GM13977 (cell line): ENCODE measurements around the gene IRF5.

Experiments used
- DNase-seq: peaks from one replicate; pipeline ENCODE4 v3.0.0; 2012; ENCODE audit warnings: low spot score
- in situ Hi-C: fragments of 300-500 bp; cut with MboI; formaldehyde crosslinking; loops from one replicate; pipeline ENCODE4 v1.12.0; 2022; ENCODE audit warnings: low sequenced_read_pairs, low pct_unique_long_range_greater_than_20kb, mixed read lengths, inconsistent platforms; ENCODE audit not compliant: unreplicated experiment
- TF ChIP-seq, protein P1 (sequence below): IDR thresholded peaks from 2 replicates; pipeline ENCODE4 v1.5.1; 2012; ENCODE audit warnings: mild to moderate bottlenecking, control low read depth; ENCODE audit not compliant: insufficient read depth; ENCODE audit errors: extremely low read depth, missing control alignments

IRF5 gene

DNA sequence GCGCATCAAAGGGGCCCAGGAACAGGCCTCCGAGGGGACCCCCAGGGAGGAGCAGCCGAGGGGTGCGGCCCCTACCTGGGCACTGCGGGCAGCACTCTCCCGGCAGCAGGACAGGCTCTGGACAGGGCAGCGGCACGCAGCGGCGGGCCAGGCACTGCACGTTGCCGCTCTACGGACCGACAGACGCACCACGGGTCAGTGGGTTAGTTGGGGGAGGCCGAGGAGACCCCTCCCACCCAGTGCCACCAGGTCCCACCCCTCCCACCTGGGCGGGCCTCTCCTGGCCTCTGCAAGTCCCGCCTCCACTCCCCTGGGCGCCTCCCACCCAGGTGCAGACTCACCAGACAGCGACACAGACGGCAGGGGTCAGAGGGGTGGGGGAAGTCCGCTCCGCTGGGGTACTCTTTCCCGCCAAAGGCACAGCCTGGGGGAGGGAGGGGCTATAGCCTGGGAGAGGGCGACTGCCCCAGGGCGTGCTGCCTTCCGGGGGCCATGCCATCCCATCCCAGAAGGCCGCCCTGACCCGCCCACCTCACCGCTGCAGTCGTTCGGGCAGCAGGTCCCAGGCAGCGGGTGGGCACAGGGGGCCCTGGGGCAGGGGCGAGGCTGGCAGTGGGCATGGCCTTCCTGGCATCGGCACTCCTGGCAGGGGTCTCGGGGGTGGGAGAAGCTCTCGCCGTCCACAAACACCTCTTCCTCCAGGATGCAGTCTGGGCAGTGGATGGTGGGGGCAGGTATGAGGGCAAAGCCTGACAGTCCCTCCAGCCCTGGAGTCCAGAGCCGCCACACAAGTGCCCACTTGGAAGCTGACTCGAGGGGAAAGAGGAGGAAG is 46.4 kb upstream of the IRF5 start:
- no peak for DNase-seq
- in situ Hi-C loops: no loop called here
- TF ChIP-seq, protein P1, sequence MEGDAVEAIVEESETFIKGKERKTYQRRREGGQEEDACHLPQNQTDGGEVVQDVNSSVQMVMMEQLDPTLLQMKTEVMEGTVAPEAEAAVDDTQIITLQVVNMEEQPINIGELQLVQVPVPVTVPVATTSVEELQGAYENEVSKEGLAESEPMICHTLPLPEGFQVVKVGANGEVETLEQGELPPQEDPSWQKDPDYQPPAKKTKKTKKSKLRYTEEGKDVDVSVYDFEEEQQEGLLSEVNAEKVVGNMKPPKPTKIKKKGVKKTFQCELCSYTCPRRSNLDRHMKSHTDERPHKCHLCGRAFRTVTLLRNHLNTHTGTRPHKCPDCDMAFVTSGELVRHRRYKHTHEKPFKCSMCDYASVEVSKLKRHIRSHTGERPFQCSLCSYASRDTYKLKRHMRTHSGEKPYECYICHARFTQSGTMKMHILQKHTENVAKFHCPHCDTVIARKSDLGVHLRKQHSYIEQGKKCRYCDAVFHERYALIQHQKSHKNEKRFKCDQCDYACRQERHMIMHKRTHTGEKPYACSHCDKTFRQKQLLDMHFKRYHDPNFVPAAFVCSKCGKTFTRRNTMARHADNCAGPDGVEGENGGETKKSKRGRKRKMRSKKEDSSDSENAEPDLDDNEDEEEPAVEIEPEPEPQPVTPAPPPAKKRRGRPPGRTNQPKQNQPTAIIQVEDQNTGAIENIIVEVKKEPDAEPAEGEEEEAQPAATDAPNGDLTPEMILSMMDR: no peak

DNA sequence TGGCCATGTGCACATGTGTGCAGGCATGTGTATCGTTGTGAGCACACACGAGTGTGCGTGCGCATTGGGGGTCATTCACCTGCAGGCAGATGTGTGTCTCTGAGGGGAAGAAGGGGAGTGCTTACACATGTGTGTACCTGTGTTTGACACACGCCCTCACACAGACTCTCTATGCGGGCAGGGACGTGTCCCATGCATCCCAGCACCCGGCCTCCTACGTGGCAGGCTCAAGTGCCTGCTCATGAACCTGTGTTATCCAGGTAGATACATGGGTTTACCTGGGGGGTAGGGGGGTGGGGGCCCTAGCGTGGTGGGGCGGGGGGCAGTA is 45.8 kb upstream of the IRF5 start:
- TF ChIP-seq, protein P1: no peak
- DNase-seq: no peak
- in situ Hi-C loops: no loop called here

DNA sequence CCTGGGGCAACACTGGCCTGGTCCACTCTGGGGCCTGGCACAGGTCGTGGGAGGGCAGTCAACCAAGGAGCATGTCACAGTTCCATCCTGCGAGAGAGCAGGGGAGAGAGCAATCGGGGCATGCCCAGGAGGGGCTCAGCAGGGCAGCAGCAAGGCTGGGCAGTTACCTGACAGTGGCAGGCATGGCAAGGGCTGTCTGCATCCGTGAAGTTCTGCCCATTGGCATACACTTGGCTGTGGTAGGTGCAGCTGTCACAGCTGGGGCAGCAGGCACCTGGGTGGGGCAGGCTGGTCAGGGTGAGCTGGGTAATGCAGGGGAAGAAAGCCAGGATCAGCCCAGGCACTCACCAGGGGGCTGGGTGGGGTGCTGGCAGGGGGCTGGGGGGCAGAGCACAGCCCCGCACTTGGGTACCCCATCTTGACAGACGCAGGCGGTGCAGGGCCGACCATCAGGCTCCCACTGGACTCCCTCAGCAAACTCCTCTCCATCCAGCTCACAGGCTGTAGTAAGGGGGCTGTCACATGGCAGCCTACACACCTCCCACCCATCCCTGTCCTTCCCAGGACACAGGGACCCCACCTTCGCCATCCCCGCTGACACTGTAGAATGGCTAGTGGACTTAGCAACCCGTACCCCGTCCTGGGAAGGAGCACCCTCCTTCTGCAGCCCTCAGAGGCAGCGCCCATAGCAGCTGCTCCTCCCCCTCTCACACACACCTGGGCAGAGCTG is 45.0 kb upstream of the IRF5 start:
- TF ChIP-seq, protein P1: no peak
- in situ Hi-C loops: no loop called here

DNA sequence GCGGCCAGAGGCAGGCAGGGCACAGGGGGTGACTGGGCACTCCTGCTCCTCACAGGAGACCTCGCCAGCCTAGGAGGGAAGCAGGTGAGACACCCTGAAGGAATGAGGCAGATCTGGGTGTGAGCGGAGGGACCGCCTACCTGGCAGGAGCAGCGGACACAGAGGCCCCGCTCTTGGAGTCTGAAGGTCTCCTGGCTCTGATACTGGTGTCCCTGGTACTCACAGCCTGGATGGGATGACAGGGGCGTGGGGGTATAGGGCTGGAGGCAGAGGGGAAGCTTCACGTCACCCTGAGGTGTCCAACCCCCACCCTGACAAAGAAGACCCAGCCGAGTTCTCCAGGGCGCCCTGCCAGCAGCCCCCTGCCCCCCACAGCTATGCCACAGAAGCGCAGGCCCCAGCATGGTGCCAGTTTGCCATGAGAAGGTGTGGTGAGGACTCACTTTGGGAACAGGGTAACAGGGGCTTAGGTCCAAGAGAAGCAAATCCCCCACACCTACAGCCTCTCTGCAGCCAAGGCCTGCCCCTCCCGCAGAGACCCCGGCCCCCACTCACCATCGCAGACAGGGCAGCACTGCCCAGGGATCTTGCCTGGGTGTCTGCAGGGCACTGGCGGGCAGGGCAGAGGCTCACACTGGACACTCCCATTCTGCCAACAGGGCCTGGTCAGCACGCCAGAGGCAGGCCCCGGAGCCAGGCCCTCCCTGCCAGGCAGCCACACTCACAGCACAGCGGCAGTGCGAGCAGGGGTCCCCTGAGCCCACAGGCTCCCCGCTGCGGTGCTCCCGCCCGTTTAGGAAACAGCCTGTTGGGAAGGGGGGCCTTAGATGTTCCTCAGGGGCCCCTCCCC is 44.3 kb upstream of the IRF5 start:
- no peak for DNase-seq
- in situ Hi-C loops: no loop called here

More for the DNA sequence above, 45.0 kb upstream of the IRF5 start:
- DNase-seq: no peak

DNA sequence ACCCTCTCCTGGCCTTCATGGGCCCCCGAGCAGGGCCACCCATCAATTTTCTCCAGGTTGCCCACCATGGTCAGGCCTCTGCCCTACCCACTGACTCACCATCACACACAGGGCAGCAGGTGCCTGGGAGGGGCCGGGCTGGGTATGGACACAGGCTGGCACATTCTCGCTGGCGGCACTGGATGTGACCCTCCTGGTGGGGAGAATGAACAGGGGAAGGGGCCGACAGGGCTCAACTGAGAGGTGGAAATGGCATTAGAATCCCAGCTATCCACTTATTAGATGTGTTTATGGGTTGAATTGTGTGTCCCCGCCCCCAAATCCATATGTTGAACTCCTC is 43.7 kb upstream of the IRF5 start:
- in situ Hi-C loops: no loop called here
- no peak for DNase-seq
- TF ChIP-seq, protein P1: no peak

More for the DNA sequence above, 44.3 kb upstream of the IRF5 start:
- TF ChIP-seq, protein P1: no peak

DNA sequence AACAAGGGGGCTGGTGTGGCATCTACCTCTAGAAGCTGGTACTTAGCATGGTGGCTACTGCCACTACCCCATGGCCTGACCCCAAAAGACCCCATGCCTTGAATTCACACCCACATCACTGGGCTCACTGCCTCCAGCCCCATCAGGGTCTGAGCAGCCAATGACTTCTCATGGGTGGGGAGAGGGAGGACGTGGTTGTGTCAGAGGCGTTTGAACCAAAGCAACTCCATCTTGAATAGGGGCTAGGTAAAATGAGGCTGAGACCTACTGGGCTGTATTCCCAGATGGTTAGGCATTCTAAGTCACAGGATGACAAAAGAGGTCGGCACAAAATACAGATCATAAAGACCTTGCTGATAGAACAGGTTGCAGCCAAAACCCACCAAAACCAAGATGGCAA is 42.4 kb upstream of the IRF5 start:
- DNase-seq: no peak

More for the DNA sequence above, 42.4 kb upstream of the IRF5 start:
- in situ Hi-C loops: no loop called here
- TF ChIP-seq, protein P1: no peak
